IPS-15b (cell line): ENCODE measurements around the gene M1AP.

Experiments used
- H3K27me3 ChIP-seq: one replicate; pipeline ENCODE4 v1.6.1; 2013; ENCODE audit warnings: low read length; ENCODE audit not compliant: control insufficient read depth, insufficient read depth
- H3K36me3 ChIP-seq: one replicate; pipeline ENCODE4 v1.6.1; 2013; ENCODE audit warnings: low read length; ENCODE audit not compliant: control insufficient read depth, insufficient read depth
- H3K4me1 ChIP-seq: one replicate; pipeline ENCODE4 v1.6.1; 2013; ENCODE audit warnings: mild to moderate bottlenecking, low read length; ENCODE audit not compliant: control insufficient read depth, insufficient read depth
- H3K4me3 ChIP-seq: one replicate; pipeline ENCODE4 v1.5.1; 2013; ENCODE audit warnings: low read depth, low read length
- H3K9ac ChIP-seq: one replicate; pipeline ENCODE4 v1.6.1; 2013; ENCODE audit warnings: low read depth, mild to moderate bottlenecking, low read length
- H3K9me3 ChIP-seq: one replicate; pipeline ENCODE4 v1.6.1; 2013; ENCODE audit warnings: mild to moderate bottlenecking, low read length; ENCODE audit not compliant: control insufficient read depth, insufficient read depth

Gene M1AP

DNA sequence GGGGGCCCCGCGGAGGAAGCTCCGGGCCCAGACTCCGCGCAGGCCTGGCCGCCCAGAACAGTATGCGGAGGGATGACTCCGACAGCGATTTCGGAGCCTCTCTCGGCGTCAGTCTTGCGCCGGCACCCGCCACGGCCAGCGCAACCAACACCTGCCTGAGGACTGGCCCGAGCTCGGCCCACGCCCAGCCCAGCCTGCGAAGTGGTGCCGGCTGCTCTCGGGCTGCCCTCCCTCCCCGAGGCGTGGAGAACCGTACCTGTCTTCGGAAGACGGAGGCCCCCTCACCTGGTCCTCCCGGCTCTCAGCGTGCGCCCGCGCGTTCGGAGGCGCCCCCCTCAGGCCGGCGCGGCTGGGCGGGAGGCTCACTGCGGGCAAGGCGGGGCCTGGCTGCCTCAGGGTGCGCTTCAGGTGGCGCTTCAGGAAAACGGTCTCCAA lies at the start of gene M1AP:
M1AP (minus strand) TSS at position 322 of the 435 bp plus-strand sequence. CDS start 8,055 bp downstream, outside the sequence.
- peaks cover 40% of the 10 kb centered on the region for H3K27me3 ChIP-seq
- H3K4me1 ChIP-seq, result no peaks in the 10 kb centered on the region
- peak within 1 kb of the TSS; percentile 54 for H3K4me3 ChIP-seq
- no peaks in the 10 kb centered on the region for H3K36me3 ChIP-seq
- no peaks in the 10 kb centered on the region for H3K9me3 ChIP-seq
- no peak within 1 kb of the TSS for H3K9ac ChIP-seq

DNA sequence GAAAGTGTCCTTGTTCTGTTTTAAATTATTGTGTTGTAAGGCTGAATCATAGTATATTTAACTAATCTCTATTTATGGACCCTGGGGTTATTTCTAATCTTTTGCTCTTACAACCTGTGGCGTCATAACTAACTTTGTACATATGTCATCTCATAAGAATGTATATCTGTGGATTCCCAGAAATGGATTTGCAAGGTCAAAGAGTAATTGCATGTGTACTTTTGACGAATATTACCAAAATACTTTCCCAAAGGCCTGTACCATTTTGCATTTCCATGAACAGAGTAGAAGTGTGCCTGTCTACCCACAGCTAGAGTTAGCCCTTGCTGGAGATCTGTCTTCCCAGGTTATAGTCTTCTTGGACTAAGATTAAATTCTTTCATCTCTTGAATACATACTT lies 48.7 kb upstream of the M1AP start:
- H3K36me3 ChIP-seq, result no peaks in the 10 kb centered on the region
- H3K9me3 ChIP-seq, result no peaks in the 10 kb centered on the region
- peaks cover 2% of the 10 kb centered on the region for H3K4me1 ChIP-seq
- H3K27me3 ChIP-seq, result no peaks in the 10 kb centered on the region
- no peak overlapping the region for H3K9ac ChIP-seq
- no peak overlapping the region for H3K4me3 ChIP-seq

DNA sequence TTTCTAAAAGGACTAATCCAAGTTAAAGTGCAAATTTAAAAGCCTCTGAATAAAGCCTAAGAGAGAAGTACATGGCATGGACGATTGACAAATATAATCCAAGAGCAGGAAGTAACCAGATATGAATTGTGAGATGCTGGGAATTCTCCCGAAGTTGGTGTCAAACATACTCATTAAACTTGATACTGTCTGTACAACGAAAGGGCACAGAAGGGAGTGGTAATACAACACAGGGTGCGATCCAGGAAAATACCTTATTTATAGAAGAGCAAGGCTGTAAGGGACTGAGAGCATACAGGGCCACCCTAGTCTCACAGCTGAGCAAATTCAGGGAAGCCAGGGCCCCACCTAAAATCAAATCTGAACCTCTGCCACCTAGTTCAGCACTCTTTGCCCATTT lies 47.5 kb upstream of the M1AP start:
- no peaks in the 10 kb centered on the region for H3K4me1 ChIP-seq
- no peak overlapping the region for H3K9ac ChIP-seq
- no peaks in the 10 kb centered on the region for H3K36me3 ChIP-seq
- no peaks in the 10 kb centered on the region for H3K9me3 ChIP-seq
- no peaks in the 10 kb centered on the region for H3K27me3 ChIP-seq
- no peak overlapping the region for H3K4me3 ChIP-seq

GRCh38 chr2:74694281-74694680 lies 46.2 kb upstream of the M1AP start:
- no peak overlapping the region for H3K9ac ChIP-seq
- no peaks in the 10 kb centered on the region for H3K27me3 ChIP-seq
- no peak overlapping the region for H3K4me3 ChIP-seq
- H3K9me3 ChIP-seq, result no peaks in the 10 kb centered on the region
- H3K36me3 ChIP-seq, result no peaks in the 10 kb centered on the region
- H3K4me1 ChIP-seq, result no peaks in the 10 kb centered on the region

DNA sequence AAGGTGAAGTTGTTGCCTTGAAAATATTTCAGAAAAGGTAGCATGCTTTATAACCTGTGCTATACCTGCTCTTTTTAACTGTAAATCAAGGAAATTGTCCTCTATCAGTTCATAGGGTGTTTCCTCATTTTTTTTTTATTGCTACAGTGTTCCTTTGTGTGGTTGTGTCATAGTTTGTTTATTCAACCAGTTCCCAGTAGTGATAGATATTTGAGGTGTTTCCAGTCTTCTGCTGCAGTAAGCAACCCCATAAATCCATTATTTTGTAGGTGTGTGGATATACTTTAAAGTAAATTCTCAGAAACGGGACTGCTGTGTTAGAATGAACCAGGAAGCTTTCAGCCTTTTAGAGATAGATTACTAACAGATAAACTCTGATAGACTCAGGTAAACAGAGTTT lies 45.5 kb upstream of the M1AP start:
- H3K9ac ChIP-seq, result no peak overlapping the region
- H3K36me3 ChIP-seq, result no peaks in the 10 kb centered on the region
- no peaks in the 10 kb centered on the region for H3K27me3 ChIP-seq
- no peaks in the 10 kb centered on the region for H3K4me1 ChIP-seq
- H3K9me3 ChIP-seq, result no peaks in the 10 kb centered on the region
- H3K4me3 ChIP-seq, result no peak overlapping the region

DNA sequence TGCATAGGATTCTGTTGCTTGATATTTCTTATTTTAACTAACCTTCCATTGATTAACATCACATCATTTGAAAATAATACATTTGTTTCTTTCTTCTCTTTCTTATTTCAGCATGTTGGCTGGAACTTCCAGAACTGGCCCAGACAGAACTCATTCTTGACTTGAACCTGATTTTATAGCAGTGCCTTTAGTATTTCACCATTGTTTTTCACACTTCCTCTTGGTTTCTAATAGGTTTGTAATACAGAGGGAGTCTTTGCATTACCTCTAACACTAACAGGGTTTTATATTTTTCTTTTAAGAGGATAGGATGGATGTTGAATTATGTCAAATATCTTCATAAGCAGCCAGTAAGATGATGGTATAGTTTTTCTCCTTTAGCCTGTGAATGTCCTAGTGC lies 45.1 kb upstream of the M1AP start:
- H3K4me3 ChIP-seq, result no peak overlapping the region
- no peaks in the 10 kb centered on the region for H3K9me3 ChIP-seq
- no peak overlapping the region for H3K9ac ChIP-seq
- H3K4me1 ChIP-seq, result no peaks in the 10 kb centered on the region
- no peaks in the 10 kb centered on the region for H3K27me3 ChIP-seq
- no peaks in the 10 kb centered on the region for H3K36me3 ChIP-seq

- Histone ChIP-seq H3K9me3 (no peaks in the 10 kb centered on the region), H3K9ac (no peak overlapping the region), H3K4me1 (no peaks in the 10 kb centered on the region), H3K36me3 (no peaks in the 10 kb centered on the region), H3K4me3 (no peak overlapping the region), H3K27me3 (no peaks in the 10 kb centered on the region)
These were observed 43.8 kb upstream of the M1AP start for GRCh38 chr2:74691929-74692328.

DNA sequence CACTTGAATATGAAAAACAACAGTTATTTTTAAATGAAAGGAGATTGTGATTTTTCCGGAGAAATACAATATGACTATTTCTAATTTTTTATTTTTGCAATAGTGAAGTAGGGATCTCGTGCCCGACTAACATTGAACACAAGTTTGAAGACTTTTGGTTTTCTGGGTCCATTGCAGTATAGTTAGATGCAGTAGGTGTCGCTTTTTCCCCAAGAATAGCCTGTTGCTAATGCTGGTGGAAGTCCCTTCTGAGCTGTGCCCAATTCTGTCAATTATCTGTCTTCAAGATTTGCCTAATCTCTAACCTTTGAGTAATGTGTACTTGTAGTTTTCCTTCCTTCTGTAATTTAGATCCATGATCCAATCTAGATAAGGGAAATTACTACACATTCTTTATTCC lies 42.4 kb upstream of the M1AP start:
- H3K4me1 ChIP-seq, result no peaks in the 10 kb centered on the region
- H3K36me3 ChIP-seq, result no peaks in the 10 kb centered on the region

GRCh38 chr2:74689671-74690070 lies 41.5 kb upstream of the M1AP start:
- Histone ChIP-seq H3K4me3 (no peak overlapping the region), H3K9me3 (no peaks in the 10 kb centered on the region), H3K9ac (no peak overlapping the region), H3K4me1 (no peaks in the 10 kb centered on the region), H3K36me3 (no peaks in the 10 kb centered on the region), H3K27me3 (no peaks in the 10 kb centered on the region)

More for the DNA sequence above, 42.4 kb upstream of the M1AP start:
- no peak overlapping the region for H3K4me3 ChIP-seq
- H3K9me3 ChIP-seq, result no peaks in the 10 kb centered on the region
- H3K27me3 ChIP-seq, result no peaks in the 10 kb centered on the region
- H3K9ac ChIP-seq, result no peak overlapping the region

DNA sequence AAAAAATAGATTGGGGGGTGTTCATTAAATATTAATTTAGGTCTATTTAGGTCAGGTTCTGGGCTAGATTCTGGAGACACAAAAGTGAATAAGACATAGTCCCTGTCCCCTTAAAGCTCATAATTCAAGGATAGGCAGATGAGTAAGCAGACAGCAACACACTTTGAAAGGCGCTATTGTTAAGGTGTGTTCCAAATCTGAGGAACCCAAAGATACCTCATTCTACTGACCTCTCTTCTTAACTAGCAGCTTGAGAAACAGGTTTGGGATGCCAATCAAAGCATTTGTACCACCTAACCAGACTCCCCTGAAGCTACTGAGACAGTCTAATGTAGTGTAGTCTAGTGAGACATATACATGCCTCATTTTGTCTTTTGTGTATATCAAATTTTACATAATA lies 40.8 kb upstream of the M1AP start:
- Histone ChIP-seq H3K4me1 (no peaks in the 10 kb centered on the region), H3K4me3 (no peak overlapping the region), H3K9me3 (no peaks in the 10 kb centered on the region), H3K27me3 (no peaks in the 10 kb centered on the region), H3K9ac (no peak overlapping the region), H3K36me3 (no peaks in the 10 kb centered on the region)

- no peaks in the 10 kb centered on the region for H3K27me3 ChIP-seq
- H3K36me3 ChIP-seq, result no peaks in the 10 kb centered on the region
- H3K4me3 ChIP-seq, result no peak overlapping the region
- H3K4me1 ChIP-seq, result no peaks in the 10 kb centered on the region
- H3K9me3 ChIP-seq, result no peaks in the 10 kb centered on the region
- no peak overlapping the region for H3K9ac ChIP-seq
These were observed 37.3 kb upstream of the M1AP start for GRCh38 chr2:74685408-74685807.

- Histone ChIP-seq H3K4me1 (no peaks in the 10 kb centered on the region), H3K36me3 (no peaks in the 10 kb centered on the region)
These were observed 34.4 kb upstream of the M1AP start for GRCh38 chr2:74682501-74682900.

DNA sequence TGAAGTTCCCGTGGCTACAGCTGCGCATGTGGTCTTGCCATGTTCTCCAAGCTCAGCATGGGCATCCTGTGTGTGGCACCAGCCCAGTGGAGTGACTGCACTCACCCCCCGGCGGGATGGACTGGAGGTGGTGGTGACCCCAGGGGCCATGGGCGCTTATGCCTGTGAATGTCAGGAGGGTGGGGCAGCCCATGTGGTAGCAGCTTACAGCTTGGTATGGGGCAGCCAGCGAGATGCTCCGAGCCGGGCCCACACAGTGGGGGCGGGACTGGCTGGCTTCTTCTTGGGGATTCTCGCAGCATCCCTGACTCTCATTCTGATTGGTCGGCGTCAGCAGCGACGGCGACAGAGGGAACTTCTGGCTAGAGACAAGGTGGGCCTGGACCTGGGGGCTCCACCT lies 31.5 kb upstream of the M1AP start:
- H3K9ac ChIP-seq, result no peak overlapping the region
- H3K27me3 ChIP-seq, result no peaks in the 10 kb centered on the region
- no peaks in the 10 kb centered on the region for H3K36me3 ChIP-seq
- no peaks in the 10 kb centered on the region for H3K4me1 ChIP-seq
- no peak overlapping the region for H3K4me3 ChIP-seq
- H3K9me3 ChIP-seq, result no peaks in the 10 kb centered on the region

More at GRCh38 chr2:74682501-74682900, 34.4 kb upstream of the M1AP start:
- no peak overlapping the region for H3K4me3 ChIP-seq
- H3K27me3 ChIP-seq, result no peaks in the 10 kb centered on the region
- no peaks in the 10 kb centered on the region for H3K9me3 ChIP-seq
- H3K9ac ChIP-seq, result no peak overlapping the region
